ENCODE results near the gene ARMC6. TPM values are rescaled to one million over a fixed set of nuclear protein-coding genes. Genes with fewer than 3 reads are reported as not detected.

Gene ARMC6
- total and polyA plus RNA-seq, 2 of the 13 experiments (the other 11 are each of a cell fraction or from before 2014, with no cell fraction given), result 16.2 to 36.8 TPM

DNA sequence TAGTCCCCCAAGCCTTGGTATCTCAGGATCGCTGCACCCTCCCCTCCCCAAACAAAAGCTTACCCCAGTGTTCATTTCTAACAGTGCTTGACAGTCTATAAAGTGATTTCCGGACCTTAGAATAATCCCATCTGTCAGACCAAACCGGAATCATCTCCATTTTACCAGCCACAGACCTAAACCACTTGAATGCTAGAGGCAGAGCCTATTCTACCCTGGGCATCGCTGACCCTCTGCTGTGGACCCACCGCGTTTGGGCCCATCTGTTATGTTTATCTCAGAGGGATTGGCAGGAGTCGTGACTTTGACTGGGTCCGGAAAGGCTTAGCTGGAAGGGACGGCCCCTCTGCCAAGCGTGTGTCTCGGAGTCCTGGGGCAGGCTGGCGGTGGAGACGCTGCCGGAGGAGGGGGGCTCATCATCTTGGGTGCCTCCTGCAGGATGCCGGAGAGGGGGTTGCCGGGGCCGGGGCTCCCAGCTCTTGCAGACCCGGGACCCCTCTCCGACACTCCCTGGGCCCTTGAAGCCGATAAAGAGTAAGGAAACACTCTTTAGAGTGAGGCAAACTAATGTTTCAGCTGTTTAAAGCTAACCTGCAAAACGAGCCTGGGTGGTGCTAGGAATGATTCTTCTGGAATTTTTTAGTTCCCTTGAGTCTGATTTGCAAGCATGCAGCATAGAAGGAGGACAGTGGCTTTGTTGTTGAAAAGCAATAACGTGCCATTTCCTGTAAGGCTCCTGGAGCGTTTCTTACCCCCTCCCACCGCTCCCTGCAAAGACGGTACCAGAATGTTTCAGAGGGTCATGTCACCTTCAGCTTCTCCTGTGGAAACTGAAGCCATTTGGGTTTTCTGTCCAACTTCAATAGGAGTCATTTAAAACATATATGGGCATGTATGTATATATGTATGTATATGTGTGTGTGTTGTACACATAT, 31.7 kb downstream of the ARMC6 start:
- no peak overlapping the region for H2AFZ ChIP-seq (ENCODE audit: low read length)
- ATAC-seq (no peak), DNase-seq (ENCODE audit: low spot score) (no peak), FAIRE-seq (peak; percentile 15)
- H3K79me2 ChIP-seq (ENCODE audit: insufficient read depth, low read length), result peaks cover 10% of the 10 kb centered on the region
- H3K4me2 ChIP-seq (ENCODE audit: low read depth, low read length), result peak overlapping the region; percentile 75
- in situ Hi-C loops (cut with HindIII; ENCODE audit: extremely low pct_ligation_motif_present, low pct_unique_long_range_greater_than_20kb) (no loop called here), intact Hi-C loops (cut with micrococcal nuclease; ENCODE audit: unreplicated experiment) (loop anchor here (5.0 kb wide), 1 partner anchor 52 kb away; no protein-coding TSS in a partner anchor)
- POLR2A ChIA-PET, result interaction anchor here (0.8 to 6.5 kb wide), 3 partner anchors 30 to 34 kb away, joined by 3 to 43 read pairs (median 5); no protein-coding TSS in a partner anchor
- H3K4me1 ChIP-seq (ENCODE audit: insufficient read depth, low read length), result peaks cover 56% of the 10 kb centered on the region
- H3K27me3 ChIP-seq (ENCODE audit: control insufficient read depth in 1 of 2, insufficient read depth in 2 of 2, low read length in 2 of 2), result no peaks in the 10 kb centered on the region
- no peaks in the 10 kb centered on the region for H3K9me3 ChIP-seq (ENCODE audit: low read length)
- BruUV-seq (replicated peaks), result TSS peak; percentile 37
- no peaks in the 10 kb centered on the region; a peak in 1 of 5 replicates for H3K36me3 ChIP-seq (replicated peaks in 1 of 2; ENCODE audit: control insufficient read depth in 1 of 2, insufficient read depth in 2 of 2, low read length in 2 of 2)
- CTCF ChIA-PET (ENCODE audit: low intra/inter-chr PET ratio, low total read pairs), result no interaction called here
- TF ChIP-seq MAF1 (CRISPR knock-in tag; IDR thresholded peaks at IDR 0.05; ENCODE audit: borderline replicate concordance), result no peak
- TF ChIP-seq ZSCAN30 (CRISPR knock-in tag; IDR thresholded peaks at IDR 0.05), result no peak
- no peak for TF ChIP-seq TEAD2 (CRISPR knock-in tag; IDR thresholded peaks at IDR 0.05)
- TF ChIP-seq MIXL1 (CRISPR knock-in tag; IDR thresholded peaks at IDR 0.05), result no peak
- TF ChIP-seq, protein P1, sequence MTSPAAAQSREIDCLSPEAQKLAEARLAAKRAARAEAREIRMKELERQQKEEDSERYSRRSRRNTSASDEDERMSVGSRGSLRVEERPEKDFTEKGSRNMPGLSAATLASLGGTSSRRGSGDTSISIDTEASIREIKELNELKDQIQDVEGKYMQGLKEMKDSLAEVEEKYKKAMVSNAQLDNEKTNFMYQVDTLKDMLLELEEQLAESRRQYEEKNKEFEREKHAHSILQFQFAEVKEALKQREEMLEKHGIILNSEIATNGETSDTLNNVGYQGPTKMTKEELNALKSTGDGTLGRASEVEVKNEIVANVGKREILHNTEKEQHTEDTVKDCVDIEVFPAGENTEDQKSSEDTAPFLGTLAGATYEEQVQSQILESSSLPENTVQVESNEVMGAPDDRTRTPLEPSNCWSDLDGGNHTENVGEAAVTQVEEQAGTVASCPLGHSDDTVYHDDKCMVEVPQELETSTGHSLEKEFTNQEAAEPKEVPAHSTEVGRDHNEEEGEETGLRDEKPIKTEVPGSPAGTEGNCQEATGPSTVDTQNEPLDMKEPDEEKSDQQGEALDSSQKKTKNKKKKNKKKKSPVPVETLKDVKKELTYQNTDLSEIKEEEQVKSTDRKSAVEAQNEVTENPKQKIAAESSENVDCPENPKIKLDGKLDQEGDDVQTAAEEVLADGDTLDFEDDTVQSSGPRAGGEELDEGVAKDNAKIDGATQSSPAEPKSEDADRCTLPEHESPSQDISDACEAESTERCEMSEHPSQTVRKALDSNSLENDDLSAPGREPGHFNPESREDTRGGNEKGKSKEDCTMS (CRISPR knock-in tag; conservative IDR thresholded peaks at IDR 0.05), result no peak
- TF ChIP-seq CCDC6 (CRISPR knock-in tag; IDR thresholded peaks at IDR 0.05), result no peak
- TF ChIP-seq POGZ (CRISPR knock-in tag; IDR thresholded peaks at IDR 0.05), result no peak
- no peak for TF ChIP-seq FOSL1 (CRISPR knock-in tag; IDR thresholded peaks at IDR 0.05; ENCODE audit: borderline replicate concordance)
- TF ChIP-seq MAFG (CRISPR knock-in tag; IDR thresholded peaks at IDR 0.05), result no peak
- no peak for TF ChIP-seq ZSCAN12 (CRISPR knock-in tag; IDR thresholded peaks at IDR 0.05)
- TF ChIP-seq SAP130 (CRISPR knock-in tag; IDR thresholded peaks at IDR 0.05; ENCODE audit: low read depth), result peak; percentile 33; the same call in 1 of the 2 replicates
- TF ChIP-seq STAG1 (CRISPR knock-in tag; IDR thresholded peaks at IDR 0.05), result 0 out of 2 replicates have a peak, but pooled peaks have one; percentile 3
- no peak for TF ChIP-seq SOX6 (IDR thresholded peaks at IDR 0.05)
- TF ChIP-seq SOX6 (CRISPR knock-in tag; IDR thresholded peaks at IDR 0.05), result no peak
- no peak for TF ChIP-seq ZNF841 (CRISPR knock-in tag; IDR thresholded peaks at IDR 0.05; ENCODE audit: borderline replicate concordance)
- no peak for TF ChIP-seq CHD4 (IDR thresholded peaks at IDR 0.05; ENCODE audit: borderline replicate concordance, low read length)
- no peak for TF ChIP-seq IRF2 (CRISPR knock-in tag; IDR thresholded peaks at IDR 0.05)
- TF ChIP-seq, protein P2, sequence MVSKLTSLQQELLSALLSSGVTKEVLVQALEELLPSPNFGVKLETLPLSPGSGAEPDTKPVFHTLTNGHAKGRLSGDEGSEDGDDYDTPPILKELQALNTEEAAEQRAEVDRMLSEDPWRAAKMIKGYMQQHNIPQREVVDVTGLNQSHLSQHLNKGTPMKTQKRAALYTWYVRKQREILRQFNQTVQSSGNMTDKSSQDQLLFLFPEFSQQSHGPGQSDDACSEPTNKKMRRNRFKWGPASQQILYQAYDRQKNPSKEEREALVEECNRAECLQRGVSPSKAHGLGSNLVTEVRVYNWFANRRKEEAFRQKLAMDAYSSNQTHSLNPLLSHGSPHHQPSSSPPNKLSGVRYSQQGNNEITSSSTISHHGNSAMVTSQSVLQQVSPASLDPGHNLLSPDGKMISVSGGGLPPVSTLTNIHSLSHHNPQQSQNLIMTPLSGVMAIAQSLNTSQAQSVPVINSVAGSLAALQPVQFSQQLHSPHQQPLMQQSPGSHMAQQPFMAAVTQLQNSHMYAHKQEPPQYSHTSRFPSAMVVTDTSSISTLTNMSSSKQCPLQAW (CRISPR knock-in tag; IDR thresholded peaks at IDR 0.05), result 0 out of 2 replicates have a peak, but pooled peaks have one; percentile 40
- peak overlapping the region; percentile 65 to 89 (median 81) for H3K4me3 ChIP-seq (replicated peaks in 1 of 3; ENCODE audit: insufficient read depth in 1 of 3, low read depth in 2 of 3, low read length in 3 of 3)
- WGBS (ENCODE audit: low lambda C conversion rate), result 13% methylated on average over 21 of the region's 25 CpGs
- H4K20me1 ChIP-seq (ENCODE audit: insufficient read depth, low read length), result no peaks in the 10 kb centered on the region
- peak overlapping the region; percentile 67 for H3K9ac ChIP-seq (ENCODE audit: insufficient read depth, low read depth, low read length)
- peak overlapping the region; percentile 50 for H3K27ac ChIP-seq (ENCODE audit: extremely low read length, insufficient read depth, low read length)

Measured in HepG2 (cell line).